Measurements from ENCODE around the gene VWA8.
"Not testable (repeated sequence)": the region's sequence is repeated elsewhere in the genome, so short reads cannot be mapped to it uniquely, and the experiment has no call there.

The VWA8 gene

GRCh38 chr13:41587490-41587889, 373.4 kb downstream of the VWA8 start:
- peak; percentile 34 for DNase-seq (ENCODE audit: low read depth)

DNA sequence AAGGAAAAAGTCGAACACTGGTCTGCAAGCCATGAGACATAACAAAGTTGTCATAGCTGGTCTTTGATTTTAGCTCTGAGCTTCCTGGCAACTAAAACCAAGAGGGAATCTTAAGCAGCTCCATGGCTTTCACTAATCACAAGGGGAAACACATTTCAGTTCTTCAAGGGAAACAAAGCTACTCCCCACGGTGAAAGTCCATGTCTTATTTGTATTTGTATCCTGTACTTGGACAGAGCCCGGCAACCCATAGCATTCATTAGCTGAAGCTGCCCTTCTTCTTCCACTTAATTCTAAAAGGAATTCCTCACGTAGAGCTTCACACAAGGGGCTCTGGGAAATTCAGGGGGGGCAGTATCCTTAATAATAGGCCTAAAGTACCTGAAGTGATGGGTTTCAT, 374.7 kb downstream of the VWA8 start:
- DNase-seq (ENCODE audit: low read depth): no peak

GRCh38 chr13:41582027-41582463, 378.9 kb downstream of the VWA8 start:
- no peak for DNase-seq (ENCODE audit: low read depth)

- DNase-seq (ENCODE audit: low read depth): no peak
Observed at GRCh38 chr13:41580345-41580744, 380.6 kb downstream of the VWA8 start.

- DNase-seq (ENCODE audit: low read depth): no peak
Observed at GRCh38 chr13:41579881-41580280, 381.0 kb downstream of the VWA8 start.

DNA sequence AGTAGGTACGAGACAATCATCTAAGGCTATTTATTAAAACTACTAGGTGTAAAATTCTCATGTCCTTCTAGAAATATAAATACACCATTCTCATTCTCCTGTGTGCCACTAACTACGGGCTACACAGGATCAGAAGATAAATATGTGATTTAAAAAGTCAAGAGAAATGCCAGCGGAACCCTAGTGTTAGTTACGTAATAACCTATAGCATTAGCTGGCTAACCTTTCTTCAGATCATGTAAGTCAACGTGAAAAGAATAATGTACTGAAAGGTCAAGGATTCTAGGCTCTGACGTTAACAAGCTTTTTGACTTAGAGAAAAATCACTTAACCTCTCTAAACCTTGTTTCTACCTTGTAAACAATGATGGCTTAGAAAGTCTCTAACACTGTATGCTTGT, 381.7 kb downstream of the VWA8 start:
- no peak for DNase-seq (ENCODE audit: low read depth)

DNA sequence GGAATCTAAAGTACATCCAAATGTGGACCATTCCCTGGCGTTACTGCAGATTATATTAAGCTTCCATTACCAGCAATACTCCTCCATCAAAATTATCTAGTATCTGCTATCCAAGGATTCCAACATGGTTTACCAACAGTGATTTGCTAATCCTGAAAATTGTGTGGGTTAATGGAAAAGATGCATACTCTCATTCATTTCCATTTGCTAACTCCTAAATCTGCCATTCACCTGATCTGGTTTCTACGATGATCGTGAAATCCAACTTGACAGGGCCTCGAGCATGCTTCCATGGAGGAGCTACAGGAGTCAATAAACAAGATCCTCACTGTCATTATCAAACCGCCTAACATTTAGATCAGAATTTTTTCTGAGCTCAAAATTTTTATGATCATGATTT, 382.5 kb downstream of the VWA8 start:
- DNase-seq (ENCODE audit: low read depth): no peak

DNA sequence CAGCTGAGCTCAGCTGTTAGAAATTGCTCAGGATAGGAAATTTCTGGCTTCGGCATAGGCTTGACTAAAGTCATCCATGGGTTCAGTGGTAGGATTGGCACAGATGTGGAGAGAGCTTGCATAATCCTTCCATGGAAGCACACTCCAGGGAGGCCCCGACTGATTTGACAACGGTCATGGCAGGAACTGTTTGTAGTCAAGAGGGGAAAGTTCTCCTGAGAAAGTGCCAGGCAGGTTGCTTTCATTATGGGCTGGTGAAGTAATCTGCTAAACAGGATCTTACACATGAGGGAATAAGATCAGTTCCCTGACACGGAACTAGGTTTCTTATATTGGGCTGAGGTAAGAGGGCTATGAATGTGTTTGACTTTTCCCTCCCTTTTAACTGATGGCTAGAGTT, 383.5 kb downstream of the VWA8 start:
- no peak for DNase-seq (ENCODE audit: low read depth)

DNA sequence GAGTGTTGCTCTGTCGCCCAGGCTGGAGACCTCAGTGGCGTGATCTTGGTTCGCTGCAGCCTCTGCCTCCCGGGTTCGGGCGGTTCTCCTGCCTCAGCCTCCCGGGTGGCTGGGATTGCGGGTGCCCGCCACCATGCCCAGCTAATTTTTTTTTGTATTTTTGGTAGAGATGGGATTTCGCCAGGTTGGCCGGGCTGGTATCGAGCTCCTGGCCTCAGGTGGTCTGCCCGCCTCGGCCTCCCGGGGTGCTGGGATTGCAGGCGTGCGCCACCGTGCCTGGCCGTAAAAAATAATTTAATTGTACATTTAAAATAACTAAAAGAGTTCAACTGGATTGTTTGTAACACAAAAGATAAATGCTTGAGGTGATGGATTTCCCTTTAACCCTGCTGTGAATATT, 387.3 kb downstream of the VWA8 start:
- DNase-seq (ENCODE audit: low read depth): not testable (repeated sequence)

- DNase-seq (ENCODE audit: low read depth): not testable (repeated sequence)
Observed at GRCh38 chr13:41571817-41572340, 389.0 kb downstream of the VWA8 start.

GRCh38 chr13:41568972-41569351, 391.9 kb downstream of the VWA8 start:
- no peak for DNase-seq (ENCODE audit: low read depth)

DNA sequence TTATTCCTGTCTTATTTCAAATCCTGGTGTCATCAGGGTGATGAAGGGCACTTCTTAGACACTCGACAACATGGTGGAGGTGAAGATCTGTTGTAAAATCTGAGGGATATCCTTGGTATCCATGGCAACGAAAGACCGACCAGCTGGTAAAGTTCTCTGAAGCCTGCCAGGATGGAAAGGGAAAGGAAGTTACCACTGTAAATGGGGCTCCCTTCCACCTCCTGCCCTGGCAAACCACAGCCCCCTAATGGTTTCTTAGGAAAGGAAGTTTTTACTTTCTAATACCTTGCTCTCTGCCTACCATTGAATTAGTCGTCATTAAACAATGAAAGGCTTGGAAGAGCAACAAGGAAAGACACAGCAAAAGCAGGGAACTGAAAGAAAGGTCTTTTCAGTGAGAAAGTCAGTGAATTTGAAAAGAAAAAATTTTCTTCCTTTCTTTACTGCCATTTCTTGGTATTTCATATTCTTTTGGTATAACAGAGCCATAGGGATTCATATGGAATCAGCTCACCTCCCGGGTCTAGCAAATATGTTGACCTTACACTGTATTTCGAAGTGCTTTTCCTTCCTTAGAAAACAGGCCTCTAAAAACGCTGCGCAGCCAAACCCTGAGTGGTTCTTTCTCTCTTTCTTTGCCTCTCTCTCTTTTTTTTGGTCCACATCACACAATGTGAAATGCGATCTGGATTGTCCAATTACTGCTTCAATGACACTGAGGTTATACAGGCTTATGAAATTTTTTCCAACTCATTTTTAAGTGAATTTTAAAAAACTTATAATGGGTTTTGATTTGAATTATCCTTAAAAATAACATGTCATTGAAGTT, 392.6 kb downstream of the VWA8 start:
- DNase-seq (ENCODE audit: low read depth): no peak

DNA sequence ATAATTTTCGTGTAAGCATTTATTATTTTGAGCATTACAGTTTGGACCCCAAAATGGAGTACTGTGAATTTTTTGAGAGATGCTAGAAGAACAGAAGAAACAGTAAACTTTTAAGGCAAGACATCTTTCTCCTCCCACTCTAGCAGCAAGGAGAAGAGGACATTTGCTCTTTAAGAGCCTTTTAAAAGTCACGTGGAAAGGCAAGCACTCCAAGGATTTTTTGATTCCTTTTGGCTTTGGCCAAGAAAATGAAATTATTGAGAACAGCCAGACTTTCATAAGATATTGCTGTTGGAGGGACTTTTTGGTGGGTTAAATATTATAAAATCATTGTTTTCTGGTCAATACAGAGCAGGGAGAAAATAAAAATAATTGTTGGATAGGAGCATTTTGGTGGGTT, 393.5 kb downstream of the VWA8 start:
- DNase-seq (ENCODE audit: low read depth): no peak

DNA sequence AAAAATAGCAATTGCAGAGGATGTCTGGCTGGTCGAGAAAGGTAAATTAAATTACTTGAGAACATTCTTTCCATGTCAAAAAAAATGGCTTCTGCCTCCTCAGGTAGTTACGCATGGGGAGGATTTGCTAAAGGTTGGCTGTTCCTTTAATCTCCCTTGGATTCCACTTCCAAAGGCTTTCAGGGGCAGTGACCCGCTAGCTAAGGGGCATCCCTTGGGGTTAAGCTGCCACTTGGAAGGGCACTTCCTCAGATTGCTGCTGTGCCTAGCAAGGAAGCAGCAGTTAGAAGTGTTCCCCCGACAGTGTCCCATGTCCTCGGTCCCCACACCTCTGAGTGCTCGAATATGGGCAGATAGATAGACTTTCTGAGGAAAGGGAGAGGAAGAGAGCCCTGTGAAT, 395.1 kb downstream of the VWA8 start:
- DNase-seq (ENCODE audit: low read depth): no peak

DNA sequence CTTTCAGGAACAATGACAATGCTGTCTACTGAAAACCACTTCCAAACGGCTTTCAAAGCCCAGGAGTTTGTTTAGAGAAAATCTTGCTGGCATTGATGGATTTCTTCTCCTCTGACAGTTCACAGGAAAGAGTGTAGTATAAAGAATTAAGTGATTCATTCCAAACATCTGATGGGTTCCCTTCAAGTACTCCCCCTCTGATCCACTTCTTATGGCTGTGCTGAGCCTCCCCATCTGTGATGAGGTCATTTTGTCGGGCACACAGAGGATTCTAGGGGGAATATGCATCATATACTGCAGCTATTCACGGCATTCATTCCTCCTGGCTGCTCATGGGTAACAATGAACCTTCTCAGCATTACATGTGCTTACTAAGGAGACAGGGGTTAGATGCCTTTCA, 395.7 kb downstream of the VWA8 start:
- DNase-seq (ENCODE audit: low read depth): no peak

DNA sequence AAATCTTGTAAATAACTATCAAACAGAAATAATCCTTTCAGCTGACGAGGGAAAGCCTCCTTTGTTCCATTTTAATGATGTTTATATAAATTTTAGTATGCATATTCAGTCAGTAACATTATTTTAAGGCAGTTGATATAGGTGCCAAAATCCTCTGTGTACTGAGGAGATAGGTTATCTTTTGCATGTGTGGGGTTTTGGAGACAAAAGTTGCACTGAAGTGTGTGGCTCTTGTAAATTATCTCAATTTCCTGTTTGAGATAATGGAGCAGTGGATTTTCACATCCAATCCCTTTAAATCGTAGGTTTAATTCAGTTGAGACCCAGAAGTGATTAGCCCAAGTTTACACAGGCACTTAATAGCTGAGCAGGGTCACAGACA, 396.9 kb downstream of the VWA8 start:
- no peak for DNase-seq (ENCODE audit: low read depth)

- no peak for DNase-seq (ENCODE audit: low read depth)
Observed at GRCh38 chr13:41563341-41563983, 397.4 kb downstream of the VWA8 start.

DNA sequence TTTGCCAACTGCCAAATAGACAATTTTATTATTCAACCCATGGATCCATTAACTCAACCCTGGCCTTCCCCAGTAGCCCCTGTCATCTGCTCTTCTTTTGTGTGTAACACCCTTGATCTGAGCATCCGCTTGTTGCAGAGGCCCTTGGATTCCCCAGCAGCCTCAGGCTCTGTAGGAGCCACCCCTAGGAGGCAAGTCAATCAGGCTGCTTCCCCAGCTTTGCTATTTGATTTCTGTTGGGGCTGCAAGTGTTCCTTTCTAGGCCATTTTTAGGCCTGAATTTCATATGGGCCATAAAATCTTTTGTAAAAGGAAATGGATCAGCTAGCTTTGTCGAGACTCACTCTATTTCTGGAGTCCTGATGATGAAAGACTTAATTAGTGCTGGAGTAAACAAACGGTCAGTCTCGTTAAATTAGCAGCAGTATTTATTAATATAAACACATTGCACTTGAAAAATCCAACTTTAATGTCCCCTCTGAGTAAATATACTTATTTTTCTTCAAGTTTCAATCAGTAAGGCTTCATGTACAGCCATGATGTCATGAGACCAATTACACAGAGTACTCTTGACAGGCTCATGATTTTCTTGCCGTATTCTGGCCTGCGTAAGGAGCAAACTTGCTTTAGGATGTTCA, 398.2 kb downstream of the VWA8 start:
- no peak for DNase-seq (ENCODE audit: low read depth)

- DNase-seq (ENCODE audit: low read depth): no peak
Observed at GRCh38 chr13:41562083-41562482, 398.8 kb downstream of the VWA8 start.

DNA sequence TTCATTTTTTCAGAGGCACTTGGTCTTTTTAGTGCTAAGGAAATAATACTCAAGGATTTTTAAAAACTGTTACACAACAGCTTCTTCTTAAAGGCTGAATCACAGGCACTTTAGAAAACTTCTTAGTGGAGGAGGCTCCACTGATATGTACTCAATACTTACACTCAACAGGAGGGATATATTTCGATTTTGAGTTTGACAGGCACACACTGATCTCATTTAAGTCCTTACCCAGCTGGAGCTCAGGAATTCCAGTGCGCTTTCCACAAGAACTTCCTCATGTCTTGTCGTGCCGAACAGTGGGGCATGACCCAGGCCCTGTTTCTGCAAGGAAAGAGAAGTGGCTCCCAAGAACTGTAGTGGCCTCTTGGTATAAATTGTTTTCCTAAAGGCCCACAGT, 399.7 kb downstream of the VWA8 start:
- DNase-seq (ENCODE audit: low read depth): no peak

GRCh38 chr13:41558781-41559560, 401.9 kb downstream of the VWA8 start:
- no peak for DNase-seq (ENCODE audit: low read depth)

- DNase-seq (ENCODE audit: low read depth): no peak
Observed at GRCh38 chr13:41557719-41558118, 403.2 kb downstream of the VWA8 start.
